GM21528 (cell line): Measurements from ENCODE around the gene ANKLE2.
A peak's percentile ranks its signal among the peaks of the same experiment; 100 is the strongest.
"Not testable (repeated sequence)": the region's sequence is repeated elsewhere in the genome, so short reads cannot be mapped to it uniquely, and the experiment has no call there.

Experiments used
- ATAC-seq: cut with Tn5 transposase; IDR thresholded peaks from one replicate; pipeline ENCODE4 v1.9.1; 2021; ENCODE audit warnings: mild to moderate bottlenecking, moderate library complexity; ENCODE audit not compliant: unreplicated experiment, low FRiP score

ANKLE2 gene

DNA sequence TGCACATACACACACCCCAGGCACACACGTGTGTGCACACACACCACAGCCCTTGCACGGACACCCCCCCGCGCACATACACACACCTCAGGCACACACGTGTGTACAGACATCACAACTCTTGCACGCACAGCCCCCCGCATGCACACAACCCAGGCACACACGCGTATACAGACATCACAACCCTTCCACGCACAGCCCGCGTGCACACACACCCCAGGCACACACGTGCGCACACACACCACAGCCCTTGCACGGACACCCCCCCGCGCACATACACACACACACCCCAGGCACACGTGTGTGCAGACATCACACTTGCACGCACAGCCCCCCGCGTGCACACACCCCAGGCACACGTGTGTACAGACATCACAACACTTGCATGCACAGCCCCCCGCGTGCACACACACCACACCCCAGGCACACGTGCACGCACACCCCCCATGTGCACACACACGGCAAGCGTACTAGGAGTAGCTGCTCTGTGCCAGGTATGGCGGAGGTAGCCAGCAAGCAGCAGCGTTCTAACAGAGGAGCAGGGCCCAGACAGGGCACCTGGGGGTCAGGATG, 18.2 kb upstream of the ANKLE2 start:
- no peak for ATAC-seq

DNA sequence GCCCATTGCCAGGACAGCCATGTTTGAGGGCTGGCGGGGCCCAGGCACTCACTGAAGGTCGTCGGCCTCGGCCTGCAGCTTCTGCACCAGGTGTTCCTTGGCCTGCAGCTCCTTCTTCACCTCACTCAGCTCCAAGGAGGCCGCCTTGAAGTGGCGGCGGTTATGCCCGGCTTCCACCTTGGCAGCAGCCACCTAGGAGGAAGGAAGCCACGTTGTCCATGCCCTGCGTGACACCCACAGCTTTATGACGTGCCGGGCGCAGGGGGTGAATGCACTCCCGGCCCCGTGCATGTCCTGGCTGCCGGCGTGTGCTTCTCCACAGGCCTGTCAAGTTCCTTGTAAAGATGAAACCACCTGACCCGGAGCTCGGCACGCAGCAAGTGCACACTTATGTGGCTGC, 16.0 kb upstream of the ANKLE2 start:
- ATAC-seq = no peak

DNA sequence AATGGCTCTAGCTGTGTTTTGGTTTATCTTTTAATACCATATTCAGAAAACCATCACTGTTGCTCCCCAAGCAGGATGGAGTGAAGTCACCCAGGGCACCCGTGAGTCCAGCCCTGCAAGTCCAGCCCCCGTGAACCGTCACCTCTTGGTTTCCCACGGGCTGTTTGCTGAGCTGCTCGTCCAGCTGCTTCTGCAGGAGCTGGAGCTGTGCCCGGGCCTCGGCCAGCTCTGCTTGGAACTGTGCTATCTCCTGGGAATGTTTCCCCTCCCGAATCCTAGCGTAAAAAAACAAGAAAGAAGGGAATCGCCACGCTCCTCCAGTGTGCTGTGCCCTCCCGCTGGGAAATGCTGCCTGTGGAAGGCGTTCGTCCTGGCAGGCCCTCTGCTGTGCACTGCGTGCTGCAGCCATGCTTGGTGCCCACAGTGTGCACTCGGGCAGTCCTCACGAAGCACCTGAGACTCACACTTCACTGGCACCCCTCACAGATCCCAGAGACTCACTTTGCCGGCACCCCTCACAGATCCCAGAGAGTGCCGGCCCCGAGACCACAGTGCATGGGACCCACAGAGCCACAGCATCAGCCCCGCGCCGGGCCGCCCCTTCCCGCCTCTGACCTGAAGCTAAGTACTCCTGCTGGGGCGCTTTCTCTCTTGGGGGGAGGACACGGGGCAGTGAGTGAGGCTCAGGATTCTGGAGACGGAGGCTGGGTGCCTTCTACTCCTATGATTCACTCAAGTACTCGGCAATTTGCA, 15.4 kb upstream of the ANKLE2 start:
- no peak for ATAC-seq

DNA sequence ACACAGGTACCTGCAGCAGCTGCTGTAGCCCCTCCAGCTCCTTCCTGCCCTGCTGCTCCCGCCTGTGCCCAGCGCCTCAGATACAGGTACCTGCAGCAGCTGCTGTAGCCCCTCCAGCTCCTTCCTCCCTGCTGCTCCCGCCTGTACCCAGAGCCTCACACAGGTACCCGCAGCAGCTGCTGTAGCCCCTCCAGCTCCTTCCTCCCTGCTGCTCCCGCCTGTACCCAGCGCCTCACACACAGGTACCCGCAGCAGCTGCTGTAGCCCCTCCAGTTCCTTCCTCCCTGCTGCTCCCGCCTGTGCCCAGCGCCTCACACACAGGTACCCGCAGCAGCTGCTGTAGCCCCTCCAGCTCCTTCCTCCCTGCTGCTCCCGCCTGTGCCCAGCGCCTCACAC, 14.6 kb upstream of the ANKLE2 start:
- ATAC-seq = not testable (repeated sequence)

DNA sequence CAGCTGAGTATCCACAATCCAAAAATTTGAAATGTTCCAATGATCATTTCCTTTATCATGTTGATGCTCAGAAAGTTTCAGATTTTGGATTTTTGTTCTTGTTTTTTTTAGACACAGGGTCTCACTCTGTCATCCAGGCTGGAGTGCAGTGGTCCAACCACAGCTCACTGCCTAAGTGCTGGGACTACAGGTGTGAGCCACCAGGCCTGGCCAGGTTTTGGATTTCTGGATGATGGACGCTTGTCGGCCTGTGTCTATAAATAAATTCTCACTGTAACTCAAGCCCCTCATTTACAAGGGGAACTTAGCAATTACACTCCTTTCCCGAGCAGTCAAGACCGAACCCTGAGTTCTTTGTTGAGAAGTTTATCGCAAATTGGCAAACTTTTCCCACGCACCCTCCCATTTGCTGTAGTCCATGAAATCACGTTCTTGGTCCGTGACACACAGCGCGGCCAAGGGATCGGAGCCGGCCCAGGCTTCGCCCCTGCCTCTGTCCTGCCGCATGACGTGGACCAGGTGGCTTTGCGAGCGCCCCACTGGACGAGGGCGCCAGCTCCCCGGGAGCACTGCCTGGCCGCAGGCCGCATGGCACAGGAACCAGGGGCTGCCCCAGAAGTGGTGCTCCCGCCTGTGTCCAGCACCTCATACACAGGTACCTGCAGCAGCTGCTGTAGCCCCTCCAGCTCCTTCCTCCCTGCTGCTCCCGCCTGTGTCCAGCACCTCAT, 14.0 kb upstream of the ANKLE2 start:
- no peak for ATAC-seq

DNA sequence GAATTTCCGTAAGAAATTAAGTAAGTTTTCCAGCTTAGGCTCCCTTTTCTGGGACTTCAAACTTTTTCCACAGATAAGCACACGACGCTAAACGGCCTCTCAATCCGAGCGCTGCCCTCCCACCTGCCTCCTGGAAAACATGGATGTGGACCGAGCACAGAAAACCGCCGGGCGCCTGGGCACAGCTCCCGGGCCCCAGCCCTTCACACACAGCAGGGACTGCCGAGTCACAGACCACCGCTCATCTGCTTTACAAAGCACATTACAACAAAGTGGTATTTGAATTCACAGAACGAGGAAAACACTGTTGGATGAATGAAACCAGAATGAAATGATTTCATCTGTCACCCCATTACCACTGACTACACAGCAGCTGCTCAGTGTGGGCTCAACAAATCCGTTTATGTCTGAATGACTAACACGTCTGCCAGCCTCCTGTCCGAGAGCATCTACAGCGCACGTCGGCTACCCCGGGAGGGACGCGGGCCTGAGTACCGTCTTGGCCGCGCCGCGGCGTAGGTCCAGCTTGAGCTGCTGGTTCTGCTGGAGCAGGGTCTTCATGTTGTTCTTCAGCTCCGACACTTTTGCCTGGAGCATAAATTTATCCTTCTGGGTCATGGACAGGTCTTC, 13.1 kb upstream of the ANKLE2 start:
- ATAC-seq = no peak

DNA sequence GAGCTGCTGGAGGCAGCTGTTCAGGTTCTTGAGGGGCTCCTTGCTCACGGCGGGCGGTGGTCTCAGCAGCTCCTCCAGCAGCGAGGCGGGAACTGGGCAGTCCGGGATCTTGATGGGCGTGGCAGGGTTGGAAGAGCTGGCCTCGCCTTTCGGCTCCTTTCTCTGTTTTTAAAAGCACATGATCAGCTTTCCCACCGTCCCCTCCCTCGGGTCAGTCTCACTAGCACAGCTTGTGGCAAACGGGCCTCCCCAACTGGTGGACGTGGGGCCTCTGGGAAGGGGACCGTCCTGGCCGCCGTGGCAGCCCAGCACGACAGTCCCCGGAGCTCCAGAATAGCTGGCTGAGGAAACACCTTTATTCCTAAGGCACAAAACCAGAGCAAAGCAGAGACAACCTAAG, 12.5 kb upstream of the ANKLE2 start:
- ATAC-seq = no peak

DNA sequence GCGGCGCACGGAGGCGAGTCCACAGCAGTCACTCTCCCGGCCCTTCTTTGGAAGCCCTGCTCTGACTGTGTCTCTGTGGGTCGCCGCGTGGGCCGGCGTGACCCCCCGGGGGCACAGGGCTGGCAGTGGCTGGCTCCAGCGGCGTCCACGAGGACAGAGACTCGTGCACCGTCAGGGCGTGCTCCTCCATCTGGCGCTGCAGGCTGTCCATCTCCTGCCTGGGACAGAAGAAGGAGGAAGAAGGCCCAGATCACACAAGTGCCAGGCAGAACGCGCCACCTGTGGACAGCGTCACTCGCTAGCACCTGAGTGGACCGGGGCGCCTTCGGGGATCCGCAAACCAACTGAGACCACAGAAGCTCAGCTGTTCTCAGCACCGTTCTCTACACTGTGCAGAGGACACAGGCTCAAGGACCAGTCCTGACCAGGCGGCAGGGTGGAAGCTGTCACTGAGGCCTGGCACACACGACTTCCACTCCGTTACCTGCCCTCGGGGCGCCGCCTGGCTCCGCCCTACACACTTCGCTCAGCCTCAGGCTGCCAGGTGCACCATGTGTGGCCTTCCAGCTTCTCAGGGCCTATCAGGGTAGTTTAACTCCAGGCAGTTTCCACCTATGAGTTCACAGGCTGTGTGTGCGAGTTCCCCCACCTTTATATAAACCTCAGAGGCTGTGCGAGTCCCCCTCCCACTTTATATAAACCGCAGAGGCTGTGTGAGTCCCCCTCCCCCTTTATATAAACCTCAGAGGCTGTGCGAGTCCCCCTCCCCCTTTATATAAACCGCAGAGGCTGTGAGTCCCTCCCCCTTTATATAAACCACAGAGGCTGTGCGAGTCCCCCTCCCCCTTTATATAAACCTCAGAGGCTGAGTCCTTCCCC, 11.7 kb upstream of the ANKLE2 start:
- no peak for ATAC-seq

DNA sequence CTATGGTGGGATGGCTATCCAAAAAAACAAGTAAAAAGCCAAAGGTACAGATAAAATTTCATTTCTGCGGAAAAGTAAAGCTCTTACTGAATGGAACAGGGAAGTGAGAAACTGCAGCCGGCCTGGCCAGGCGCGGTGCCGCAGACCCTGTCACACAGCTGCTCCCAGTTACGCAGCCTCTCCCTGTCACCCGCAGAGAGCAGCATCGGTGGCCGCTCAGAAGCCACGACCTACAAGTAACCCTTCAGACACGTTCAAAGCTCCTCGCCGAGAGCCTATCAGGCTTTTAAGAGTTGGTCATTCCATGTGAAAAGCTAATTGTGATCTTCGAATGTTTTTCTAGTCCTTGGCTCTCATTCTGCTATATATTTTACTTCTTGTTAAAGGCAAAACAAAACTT, 11.0 kb upstream of the ANKLE2 start:
- ATAC-seq = no peak

DNA sequence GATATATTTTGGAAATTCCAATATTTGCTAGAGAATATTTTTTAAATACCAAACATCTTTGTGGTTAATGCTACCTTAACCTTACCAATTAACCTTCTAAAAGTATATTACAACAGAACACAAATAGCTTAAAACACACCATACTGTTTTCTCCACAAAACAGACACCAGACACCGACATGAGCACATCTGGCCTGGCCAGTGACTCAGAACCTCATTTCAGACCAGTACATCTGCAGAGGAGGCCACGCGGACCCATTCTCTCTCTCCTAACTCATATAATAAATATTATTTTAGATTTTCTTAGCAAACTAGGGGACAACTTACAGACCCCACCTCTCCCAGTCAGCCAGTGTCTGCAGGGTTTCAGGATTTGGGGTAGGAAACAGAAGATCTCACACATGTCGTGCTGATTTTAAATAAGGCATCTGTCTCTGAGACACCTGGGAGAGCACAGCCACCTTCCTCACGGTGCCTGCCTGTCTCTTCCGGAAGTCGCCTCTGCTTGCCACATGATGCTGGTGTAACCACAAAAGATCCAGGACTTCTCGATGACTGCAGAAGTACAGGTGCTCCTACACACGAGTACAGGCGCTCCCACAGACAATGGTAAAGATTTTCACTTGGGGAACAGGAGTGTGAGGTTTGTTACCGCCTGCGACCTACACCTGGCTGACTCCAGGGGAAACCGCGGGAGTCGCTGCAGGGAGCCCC, 9.7 kb upstream of the ANKLE2 start:
- peak; percentile 38 for ATAC-seq

DNA sequence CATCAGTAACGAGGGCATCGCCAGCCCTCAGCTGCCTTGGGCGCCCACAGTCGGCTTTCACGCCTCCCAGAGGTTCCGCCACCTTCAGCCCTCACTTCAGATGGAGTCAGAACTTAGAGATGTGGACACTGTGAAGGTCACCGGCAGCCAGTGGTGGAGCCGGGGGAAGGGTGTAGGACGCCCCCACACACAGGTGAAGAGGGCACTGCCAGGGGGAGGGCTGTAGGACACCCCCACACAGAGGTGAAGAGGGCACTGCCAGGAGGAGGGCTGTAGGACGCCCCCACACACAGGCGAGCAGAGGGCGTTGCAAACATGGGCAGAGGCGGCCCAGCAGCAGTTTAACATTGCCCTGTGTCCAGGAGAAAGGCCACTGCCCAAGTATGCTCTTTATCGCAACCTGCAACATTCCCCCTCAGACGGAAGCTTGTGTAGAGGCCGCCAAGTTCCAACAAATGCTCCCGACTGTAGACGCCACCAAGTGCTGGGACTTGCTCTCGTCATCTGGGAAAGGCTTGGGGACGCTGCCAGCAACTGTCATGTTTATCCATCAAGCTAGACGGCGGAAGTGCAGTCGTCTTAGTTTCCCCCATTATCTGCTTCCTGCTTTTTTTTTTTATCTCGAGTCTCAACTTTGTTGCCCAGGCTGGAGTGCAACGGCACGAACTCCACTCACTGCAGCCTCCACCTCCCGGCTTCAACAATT, 4.9 kb upstream of the ANKLE2 start:
- ATAC-seq = no peak

DNA sequence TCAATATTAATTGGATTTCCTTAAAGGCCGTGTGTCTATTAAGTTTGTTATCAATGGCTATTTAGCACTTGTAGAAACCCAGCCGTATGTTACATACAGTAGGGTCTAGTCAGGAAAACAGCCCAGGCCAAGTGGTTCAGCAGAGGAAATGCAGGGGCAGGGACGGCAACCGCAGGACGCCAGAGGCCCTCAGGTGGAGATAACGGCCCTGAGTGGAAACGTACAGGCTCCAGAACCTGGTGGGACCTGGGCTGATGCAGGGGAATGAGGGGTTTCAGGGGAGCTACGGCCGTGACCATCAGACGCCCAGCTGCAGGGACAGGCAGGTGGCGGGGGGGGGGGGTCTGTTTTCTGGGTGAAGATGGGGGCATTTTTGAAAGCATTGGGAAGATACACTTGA, 3.7 kb upstream of the ANKLE2 start:
- no peak for ATAC-seq

DNA sequence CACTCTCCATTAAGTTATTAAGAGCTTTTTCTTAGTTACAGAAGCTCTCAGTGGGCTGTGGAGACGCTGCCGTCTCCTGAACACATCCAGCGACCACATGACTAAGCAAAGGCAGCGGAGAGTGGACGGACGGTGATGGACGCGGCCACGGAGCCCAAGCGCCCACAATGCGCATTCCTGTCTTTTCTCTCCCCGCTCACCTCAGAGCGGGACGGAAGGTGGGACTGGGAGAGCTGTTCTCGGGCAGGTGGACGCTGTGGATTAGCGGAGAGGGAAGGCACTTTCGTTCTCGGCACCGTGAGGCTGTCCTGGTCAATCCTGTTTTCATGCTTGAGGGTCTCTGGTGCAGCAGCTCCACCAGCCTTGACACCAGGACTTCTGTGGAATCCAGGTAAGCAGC, 2.6 kb upstream of the ANKLE2 start:
- ATAC-seq = no peak

DNA sequence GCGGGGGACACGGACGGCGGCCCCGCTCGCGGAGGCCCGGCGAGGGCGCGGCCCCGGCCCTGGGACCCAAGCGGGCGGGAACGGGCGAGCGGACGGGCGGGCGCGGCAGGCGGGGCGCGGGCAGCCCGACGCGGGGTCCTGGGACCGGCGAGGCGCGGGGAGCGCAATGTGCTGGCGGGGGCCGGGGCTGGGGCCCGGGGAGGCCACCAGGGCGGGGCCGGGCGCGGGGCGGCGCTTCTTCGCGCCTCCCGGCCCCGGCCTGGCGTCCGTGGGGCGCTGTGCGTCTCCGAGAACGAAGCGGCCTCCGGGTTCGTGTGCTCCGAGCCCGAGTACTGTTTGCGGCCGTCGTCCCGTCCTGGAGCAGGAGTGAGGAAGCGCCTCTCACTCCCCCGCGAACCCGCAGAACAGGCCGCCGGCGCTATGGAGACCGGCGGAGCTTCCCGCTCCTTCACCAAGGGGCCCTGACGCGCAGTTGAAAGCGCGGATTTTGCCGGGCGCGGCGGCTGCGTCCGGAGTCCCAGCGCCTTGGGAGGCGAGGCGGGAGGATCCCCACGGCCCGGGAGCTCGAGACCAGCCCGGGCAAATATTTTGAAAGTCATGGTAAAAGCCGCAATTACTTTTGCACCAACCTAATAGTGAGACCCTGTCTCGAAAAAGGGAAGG, 420 bp upstream of the ANKLE2 start:
- peak; percentile 73 for ATAC-seq

DNA sequence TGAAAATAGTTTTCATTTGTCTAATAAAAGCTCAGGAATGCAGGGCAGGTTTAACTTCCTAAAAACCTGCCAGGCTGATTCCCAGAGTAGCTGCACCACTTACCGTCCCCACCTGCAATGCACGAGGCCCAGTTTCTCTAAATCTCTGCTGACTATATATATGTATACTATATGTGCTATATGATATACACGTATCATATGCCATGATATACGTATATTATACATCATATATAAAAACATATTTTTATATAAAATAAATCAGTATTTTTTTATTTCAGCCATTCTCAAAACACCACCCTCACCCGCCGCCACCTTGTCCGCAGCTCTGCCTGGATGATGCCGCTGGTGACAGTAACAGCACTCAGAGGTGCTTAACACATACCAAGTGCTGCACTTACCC, 2.3 kb downstream of the ANKLE2 start:
- no peak for ATAC-seq

DNA sequence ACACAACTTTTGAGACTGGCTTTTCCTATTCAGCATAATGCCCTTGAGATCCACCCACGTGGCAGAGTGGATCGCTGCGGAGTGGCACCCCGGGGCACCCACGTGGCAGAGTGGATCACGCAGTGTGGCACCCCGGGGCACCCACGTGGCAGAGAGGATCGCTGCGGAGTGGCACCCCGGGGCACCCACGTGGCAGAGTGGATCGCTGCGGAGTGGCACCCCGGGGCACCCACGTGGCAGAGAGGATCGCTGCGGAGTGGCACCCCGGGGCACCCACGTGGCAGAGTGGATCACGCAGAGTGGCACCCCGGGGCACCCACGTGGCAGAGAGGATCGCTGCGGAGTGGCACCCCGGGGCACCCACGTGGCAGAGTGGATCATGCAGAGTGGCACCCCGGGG, 2.8 kb downstream of the ANKLE2 start:
- not testable (repeated sequence) for ATAC-seq

DNA sequence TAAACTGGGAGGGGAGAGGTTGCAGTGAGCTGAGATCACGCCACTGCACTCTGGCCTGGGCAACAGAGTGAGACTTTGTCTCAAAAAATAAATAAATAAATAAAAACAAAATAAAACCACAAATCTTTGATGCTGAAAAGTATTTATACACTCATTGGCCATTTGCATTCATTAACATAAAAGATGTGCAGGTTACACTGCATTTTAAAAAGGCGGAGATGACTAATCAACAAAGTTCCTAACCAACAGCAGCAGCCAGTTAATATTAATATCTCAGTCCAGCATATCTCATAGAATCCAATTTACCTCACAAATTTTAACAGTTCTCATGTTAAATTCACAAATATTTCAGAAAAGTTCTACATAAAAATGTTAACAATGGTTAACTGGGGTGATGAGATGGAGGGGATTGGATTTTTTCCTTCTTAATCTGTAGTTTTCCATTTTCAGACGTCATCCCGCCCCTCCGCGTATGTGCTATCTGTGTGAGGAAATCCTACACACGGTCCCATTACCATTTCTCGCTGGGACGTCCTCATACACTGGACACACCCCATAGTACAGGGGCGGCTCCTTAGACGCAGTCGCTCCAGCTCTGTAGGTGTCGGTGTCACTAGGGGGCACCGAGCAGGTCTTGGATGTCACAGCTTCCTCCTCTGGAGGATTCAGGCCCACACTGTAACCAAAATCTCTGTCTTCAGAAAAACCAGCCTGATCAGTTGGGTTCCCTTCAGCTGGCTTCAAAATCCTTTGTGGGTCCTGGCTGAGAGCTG, 7.3 kb downstream of the ANKLE2 start:
- no peak for ATAC-seq

DNA sequence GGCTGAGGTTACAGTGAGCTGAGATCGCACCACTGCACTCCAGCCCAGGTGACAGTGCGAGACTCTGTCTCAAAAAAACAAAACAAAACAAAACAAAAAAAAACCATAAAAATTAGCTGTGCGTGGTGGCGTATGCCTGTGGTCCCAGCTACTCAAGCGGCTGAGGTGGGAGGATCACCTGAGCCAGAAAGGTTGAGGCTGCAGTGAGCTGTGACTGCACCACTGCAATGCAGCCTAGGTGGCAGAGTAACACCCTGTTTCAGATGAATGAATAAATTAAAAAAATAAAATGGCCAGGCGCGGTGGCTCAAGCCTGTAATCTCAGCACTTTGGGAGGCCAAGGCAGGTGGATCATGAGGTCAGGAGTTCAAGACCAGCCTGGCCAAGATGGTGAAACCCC, 8.0 kb downstream of the ANKLE2 start:
- not testable (repeated sequence) for ATAC-seq
